ENCODE results near the gene KDM5B.

The KDM5B gene

DNA sequence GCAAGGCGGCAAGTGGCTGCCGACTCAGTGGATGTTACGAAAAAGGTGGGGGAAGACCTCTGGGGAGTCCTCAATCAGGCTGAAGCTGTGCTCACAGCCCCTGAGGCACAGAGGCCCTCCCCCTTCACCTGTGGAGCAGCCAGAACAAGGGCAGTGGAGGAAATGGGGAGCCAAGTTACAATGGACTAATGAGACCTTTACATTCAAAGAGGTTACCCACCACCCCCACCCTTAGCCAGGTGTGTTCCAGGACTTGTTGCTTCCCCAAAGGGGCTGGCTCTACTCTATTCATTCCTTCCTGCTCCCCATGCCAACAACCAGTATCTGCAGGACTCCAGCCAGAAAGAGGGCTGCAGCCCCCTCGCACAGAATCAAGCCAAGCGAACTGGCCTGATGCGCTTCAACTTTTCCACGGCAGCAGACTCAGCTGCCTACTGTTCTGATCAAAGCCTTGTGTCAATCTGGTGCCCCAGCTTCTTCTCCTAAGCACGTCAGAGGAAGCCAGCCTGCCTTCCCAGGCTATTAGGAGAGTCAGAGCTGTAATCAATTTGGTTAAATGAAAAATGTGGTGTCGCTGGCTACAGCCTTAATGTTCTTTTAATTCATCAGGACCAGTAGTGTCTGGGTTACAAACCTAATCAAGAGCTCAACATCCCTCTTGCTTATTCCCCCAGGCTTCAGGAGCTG is 96.1 kb downstream of the KDM5B start:
- DNase-seq (ENCODE audit: low spot score) = no peak

- peak; percentile 81 for DNase-seq (ENCODE audit: low spot score)
Observed at GRCh38 chr1:202710070-202711045, 97.9 kb downstream of the KDM5B start, which contains the start of gene SYT2. TSS of gene SYT2 (minus strand) at chr1:202710454. CDS start at chr1:202605772, 104,682 bp downstream.

- peak; percentile 71 for DNase-seq (ENCODE audit: low spot score)
Observed at GRCh38 chr1:202709276-202710041, 98.8 kb downstream of the KDM5B start.

DNA sequence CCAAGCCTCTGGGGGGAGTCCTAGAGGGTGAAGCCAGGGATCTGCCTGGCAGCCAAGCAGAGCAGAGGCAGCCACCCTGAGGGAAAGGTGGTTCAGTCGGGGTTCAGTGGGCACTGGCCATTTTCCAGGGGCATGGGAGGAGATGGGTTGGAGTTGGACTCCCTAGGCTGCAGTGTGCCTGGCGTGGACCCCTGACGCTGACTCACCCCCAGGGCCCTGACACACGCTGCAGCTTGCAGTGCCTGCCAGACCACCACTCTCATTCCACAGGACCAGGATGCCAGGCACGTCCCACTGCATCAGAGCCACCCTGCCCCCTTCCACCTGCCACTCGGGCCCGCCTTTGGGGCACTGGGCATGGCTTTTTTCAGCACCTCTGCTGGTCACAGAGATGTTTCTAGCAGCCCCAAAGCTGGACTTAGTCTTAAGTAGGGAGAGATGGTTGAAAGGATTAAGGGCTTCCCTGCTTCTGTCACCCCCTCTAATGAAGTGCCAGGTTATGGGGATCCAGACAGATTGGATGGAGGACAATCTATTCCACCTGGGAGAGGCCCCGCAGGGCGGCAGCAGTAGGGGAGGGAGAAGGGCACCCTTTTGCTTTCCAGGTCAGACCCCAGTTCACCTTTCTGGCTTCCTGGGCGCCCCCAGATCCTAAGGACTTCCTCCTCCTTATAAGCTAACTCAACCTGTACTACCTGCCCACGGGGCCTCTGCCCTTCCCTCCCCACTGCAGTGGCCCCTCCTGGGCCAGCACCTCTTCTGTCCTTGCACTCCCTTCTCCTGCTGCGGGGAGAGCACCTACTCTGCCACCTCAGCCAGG is 99.6 kb downstream of the KDM5B start:
- DNase-seq (ENCODE audit: low spot score) = no peak

DNA sequence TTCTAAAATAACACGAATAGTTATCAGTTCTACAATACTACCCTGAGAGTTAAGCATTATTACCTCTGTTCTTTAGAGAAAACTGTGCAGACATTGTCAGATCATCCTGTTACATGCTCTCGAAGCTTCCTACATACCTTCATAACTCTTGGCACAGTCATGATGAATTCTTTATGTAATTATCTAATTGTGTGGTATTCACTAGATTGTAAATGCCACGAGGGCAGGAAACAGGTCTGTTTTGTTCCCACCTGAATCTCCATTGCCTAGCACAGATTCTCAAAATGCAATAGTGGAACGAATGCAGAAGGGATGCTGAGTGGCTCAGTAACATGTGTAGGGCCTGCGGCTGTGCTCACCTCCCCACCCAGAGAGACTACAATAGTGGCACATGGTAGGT is 101.4 kb downstream of the KDM5B start:
- DNase-seq (ENCODE audit: low spot score) = no peak

DNA sequence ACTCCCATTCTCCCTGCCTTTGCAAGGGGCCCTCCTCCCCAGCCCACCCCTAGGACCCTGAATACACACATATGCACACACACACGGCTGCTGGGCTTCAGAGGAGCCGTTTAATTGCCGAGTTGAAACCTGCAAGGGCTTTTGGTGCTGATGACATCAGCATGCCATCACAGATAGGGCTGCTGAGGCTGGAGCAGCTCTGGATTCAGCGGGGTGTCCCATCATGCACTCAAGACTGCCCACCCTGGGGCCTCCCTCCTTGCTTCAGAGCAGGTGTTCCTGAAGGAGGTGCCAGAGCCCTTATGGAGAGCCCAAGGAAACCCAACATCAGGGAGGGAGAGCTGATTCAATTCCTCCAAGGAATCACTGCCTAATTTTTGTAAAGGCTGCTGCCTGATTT is 103.6 kb downstream of the KDM5B start:
- no peak for DNase-seq (ENCODE audit: low spot score)

DNA sequence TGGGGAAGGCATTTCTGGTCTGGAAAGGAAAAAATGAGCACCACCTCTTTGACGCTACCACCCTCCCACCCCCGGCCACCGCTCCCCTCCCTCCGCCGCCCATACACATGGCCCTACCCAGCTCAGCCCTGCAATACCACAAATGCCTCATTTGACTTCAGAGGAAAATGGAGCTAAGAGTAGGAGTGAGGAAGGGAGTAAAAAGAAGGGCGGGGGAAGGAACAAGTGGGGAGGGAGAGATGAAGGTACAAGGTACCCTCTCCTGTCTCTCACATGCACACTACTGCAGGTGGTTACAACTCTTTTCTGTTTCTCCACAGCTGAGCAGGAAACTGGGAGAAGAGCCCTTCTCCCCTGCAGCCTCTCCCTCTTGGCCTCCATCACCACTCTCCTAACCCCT is 105.0 kb downstream of the KDM5B start:
- DNase-seq (ENCODE audit: low spot score) = no peak

GRCh38 chr1:202702088-202702487 is 106.1 kb downstream of the KDM5B start:
- no peak for DNase-seq (ENCODE audit: low spot score)

DNA sequence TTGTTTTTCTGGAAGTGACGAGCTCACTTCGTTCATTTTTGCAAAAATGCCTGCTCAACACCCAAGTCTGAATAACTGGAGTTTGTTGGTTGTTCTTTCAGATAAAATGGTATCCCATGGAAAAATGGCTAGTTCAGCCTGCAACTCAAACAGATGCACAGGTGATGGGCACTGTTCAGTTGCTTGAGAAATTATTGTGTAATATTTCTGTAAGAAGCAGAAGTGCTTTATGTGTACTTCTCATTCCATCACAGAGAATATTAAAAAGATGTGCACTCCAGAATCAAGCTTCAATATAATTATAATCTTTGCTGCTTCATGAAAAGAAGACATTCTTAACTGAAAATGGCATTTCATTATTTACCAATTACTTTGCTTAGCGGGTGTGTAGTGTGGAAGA is 107.0 kb downstream of the KDM5B start:
- DNase-seq (ENCODE audit: low spot score) = no peak

- DNase-seq (ENCODE audit: low spot score) = no peak
Observed at GRCh38 chr1:202700061-202700460, 108.2 kb downstream of the KDM5B start.

DNA sequence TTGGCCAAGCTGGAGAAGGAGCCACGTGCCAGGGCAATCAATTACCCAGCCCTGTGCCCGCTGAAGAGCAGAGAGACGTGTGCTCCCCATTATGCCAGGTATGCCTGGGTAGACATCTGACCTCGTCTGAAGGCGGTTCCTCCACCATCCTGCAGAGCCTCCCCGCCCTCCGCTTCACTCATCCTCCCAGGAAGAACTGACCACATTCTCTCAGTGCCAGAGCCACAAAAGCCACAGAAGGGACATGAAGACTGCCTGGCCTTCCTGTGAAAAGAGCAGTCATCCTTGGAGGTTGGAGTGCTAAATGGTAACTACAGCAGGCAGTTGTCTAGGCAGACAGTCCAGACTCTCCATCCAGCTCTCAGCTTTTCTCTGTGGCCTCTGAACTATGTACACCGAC is 109.9 kb downstream of the KDM5B start:
- DNase-seq (ENCODE audit: low spot score) = no peak

DNA sequence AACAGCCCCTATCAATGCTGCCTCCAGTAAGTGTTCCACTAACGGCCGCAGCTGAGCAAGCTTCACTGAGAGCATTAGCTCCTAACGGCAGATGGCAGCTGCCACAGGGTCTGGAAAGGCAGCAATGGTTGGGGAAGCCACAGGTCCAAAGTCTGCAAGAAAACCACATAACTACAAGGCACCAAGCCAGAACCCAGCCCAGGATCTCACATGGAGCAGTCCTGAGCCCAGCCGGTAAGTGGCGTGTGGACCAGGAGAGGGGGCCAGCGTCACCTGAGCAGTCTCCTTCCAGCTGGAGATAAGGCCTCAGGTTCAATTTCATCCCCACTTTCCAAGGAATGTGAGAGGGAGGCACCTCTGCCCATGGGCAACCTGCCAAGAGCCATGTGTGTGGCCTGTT is 111.2 kb downstream of the KDM5B start:
- peak; percentile 37 for DNase-seq (ENCODE audit: low spot score)

DNA sequence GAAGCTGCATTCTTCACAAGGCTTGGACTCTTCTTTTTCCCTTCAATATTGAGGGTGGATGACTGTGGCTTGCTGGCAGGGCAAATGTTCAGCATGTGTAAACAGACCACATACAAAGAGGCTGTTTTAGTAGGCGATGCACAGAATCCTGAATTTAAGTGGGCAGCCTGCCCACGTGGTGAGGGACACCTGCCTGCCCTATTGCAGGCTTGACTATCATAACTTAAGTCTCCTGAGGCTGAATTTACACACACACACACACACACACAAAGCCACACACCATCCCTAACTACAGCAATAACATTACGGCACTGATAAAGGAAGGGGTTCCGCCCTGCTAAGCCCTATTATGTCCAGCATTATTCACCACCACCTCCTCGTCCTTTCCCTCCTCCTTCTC is 113.9 kb downstream of the KDM5B start:
- no peak for DNase-seq (ENCODE audit: low spot score)

- DNase-seq (ENCODE audit: low spot score) = peak; percentile 90
Observed at GRCh38 chr1:202692959-202693555, 115.2 kb downstream of the KDM5B start.

GRCh38 chr1:202691816-202692215 is 116.4 kb downstream of the KDM5B start:
- no peak for DNase-seq (ENCODE audit: low spot score)

GRCh38 chr1:202689493-202690342 is 118.5 kb downstream of the KDM5B start:
- DNase-seq (ENCODE audit: low spot score) = no peak

DNA sequence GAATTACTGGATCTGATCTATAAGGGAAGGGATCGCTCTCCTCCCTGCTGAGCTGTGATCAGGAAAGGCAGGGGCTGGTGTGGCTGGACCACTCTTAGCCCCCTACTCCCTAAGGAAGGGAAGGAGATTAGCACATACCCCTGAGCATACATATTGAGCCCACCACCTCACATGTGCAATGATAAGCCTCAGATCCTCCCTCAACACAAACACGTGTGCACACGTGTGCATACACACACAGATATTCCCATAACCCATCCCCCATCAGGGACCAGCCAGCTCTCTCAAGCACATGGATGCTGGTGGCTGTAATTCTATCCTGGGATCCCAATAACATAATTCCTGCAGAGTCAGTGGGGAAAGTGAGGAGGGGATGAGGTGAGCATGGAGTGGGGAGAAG is 119.1 kb downstream of the KDM5B start:
- no peak for DNase-seq (ENCODE audit: low spot score)

DNA sequence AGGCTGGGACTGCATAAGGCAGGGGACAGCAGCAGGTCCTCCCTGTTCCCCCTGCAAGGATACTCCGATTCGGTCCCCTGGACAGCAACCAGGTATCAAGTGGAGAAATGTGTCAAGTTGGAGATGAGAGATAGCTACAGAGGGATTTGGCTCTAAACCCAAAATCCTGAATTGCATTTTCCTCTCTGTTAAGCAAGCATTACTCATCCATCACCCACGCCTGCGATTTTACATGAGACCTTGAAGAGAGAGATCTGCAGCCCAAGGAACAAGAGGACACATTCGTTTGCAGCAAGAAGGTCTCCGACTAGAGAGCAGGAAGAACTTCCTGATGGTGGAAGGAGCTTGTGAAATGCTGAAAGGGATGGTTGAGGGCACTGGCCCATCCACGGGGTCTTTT is 119.8 kb downstream of the KDM5B start:
- no peak for DNase-seq (ENCODE audit: low spot score)

GRCh38 chr1:202687798-202688197 is 120.4 kb downstream of the KDM5B start:
- DNase-seq (ENCODE audit: low spot score) = no peak

DNA sequence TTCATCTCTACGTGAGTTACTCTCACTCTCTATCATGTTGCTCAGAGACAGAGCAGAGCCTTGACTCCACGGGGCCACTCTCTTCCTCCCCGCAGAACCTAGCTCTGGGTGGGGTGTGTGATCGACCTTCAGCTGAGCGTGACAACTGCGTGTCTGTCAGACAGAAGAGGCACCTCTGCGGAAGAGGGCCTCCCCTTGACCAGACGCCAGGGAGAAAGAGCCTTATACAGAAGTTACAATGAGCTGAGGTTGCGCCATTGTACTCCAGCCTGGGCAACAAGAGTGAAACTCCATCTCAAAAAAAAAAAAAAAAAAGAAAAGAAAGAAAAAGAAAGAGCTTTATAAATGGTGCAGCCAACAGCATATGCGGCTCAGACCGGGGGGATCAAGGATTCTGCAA is 120.9 kb downstream of the KDM5B start:
- DNase-seq (ENCODE audit: low spot score) = no peak
